HL-60 (cell line): Measurements from ENCODE around the gene TRIM67.

ENCODE experiments used
- GABPA ChIP-seq: IDR thresholded peaks from 2 replicates; pipeline ENCODE4 v1.6.1; 2012; ENCODE audit warnings: low read depth
- POLR2AphosphoS5 ChIP-seq: IDR thresholded peaks from 2 replicates; pipeline ENCODE4 v1.6.1; 2012; ENCODE audit warnings: low read depth
- SPI1 ChIP-seq: IDR thresholded peaks from 2 replicates; pipeline ENCODE4 v1.6.1; 2012; ENCODE audit warnings: low read depth, mild to moderate bottlenecking, borderline replicate concordance
- TF ChIP-seq, protein P1 (sequence below): IDR thresholded peaks from one replicate; pipeline ENCODE4 v1.5.1; 2011; ENCODE audit warnings: low read length, control low read depth, inconsistent platforms; ENCODE audit not compliant: insufficient read depth

- TF ChIP-seq, protein P1, sequence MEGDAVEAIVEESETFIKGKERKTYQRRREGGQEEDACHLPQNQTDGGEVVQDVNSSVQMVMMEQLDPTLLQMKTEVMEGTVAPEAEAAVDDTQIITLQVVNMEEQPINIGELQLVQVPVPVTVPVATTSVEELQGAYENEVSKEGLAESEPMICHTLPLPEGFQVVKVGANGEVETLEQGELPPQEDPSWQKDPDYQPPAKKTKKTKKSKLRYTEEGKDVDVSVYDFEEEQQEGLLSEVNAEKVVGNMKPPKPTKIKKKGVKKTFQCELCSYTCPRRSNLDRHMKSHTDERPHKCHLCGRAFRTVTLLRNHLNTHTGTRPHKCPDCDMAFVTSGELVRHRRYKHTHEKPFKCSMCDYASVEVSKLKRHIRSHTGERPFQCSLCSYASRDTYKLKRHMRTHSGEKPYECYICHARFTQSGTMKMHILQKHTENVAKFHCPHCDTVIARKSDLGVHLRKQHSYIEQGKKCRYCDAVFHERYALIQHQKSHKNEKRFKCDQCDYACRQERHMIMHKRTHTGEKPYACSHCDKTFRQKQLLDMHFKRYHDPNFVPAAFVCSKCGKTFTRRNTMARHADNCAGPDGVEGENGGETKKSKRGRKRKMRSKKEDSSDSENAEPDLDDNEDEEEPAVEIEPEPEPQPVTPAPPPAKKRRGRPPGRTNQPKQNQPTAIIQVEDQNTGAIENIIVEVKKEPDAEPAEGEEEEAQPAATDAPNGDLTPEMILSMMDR, result no peak
- TF ChIP-seq POLR2AphosphoS5 (no peak), GABPA (no peak), SPI1 (no peak)
Observed at GRCh38 chr1:231213831-231214573, 52.1 kb downstream of the TRIM67 start.
